Astrocyte of the spinal cord (primary cell): Measurements from ENCODE around the gene AFP.

Experiments used
- DNase-seq: peaks from one replicate; pipeline ENCODE4 v3.0.0; 2011; ENCODE audit warnings: low read depth, low spot score
- H3K4me3 ChIP-seq: 2 replicates; pipeline ENCODE4 v1.5.1; 2011; ENCODE audit warnings: low read depth, mild to moderate bottlenecking, low read length, moderate library complexity
- CTCF ChIP-seq: IDR thresholded peaks from 2 replicates; pipeline ENCODE4 v1.5.1; 2012; ENCODE audit warnings: low read depth, mild to moderate bottlenecking, low read length, inconsistent platforms
- in situ Hi-C: cut with HindIII; loops from 2 replicates; pipeline ENCODE4 v1.10.0; 2017; ENCODE audit warnings: low sequenced_read_pairs

The AFP gene

GRCh38 chr4:73446336-73446938, 10.4 kb downstream of the AFP start:
- in situ Hi-C loops, result no loop called here
- TF ChIP-seq CTCF, result peak; percentile 70
- DNase-seq, result peak; percentile 52

GRCh38 chr4:73447671-73448070, 11.7 kb downstream of the AFP start:
- TF ChIP-seq CTCF, result no peak
- in situ Hi-C loops, result no loop called here
- no peak overlapping the region for H3K4me3 ChIP-seq
- peak; percentile 45 for DNase-seq

More at GRCh38 chr4:73446336-73446938, 10.4 kb downstream of the AFP start:
- no peak overlapping the region for H3K4me3 ChIP-seq

GRCh38 chr4:73448448-73449203, 12.6 kb downstream of the AFP start:
- in situ Hi-C loops, result no loop called here
- no peak for TF ChIP-seq CTCF
- H3K4me3 ChIP-seq, result no peak overlapping the region
- no peak for DNase-seq

GRCh38 chr4:73450398-73451004, 14.5 kb downstream of the AFP start:
- TF ChIP-seq CTCF, result no peak
- DNase-seq, result peak; percentile 97
- peak overlapping the region; percentile 13 for H3K4me3 ChIP-seq
- in situ Hi-C loops, result no loop called here

GRCh38 chr4:73451404-73451803, 15.4 kb downstream of the AFP start:
- in situ Hi-C loops, result no loop called here
- H3K4me3 ChIP-seq, result no peak overlapping the region
- peak; percentile 93 for DNase-seq
- TF ChIP-seq CTCF, result no peak

GRCh38 chr4:73451981-73452747, 16.1 kb downstream of the AFP start:
- no peak overlapping the region for H3K4me3 ChIP-seq
- no peak for DNase-seq
- TF ChIP-seq CTCF, result no peak
- in situ Hi-C loops, result no loop called here
